GM19463 (cell line): ENCODE data around the gene TWIST2.

ENCODE experiments used
- ATAC-seq: cut with Tn5 transposase; IDR thresholded peaks from one replicate; pipeline ENCODE4 v1.9.1; 2021; ENCODE audit warnings: mild to moderate bottlenecking, moderate library complexity; ENCODE audit not compliant: unreplicated experiment

Gene TWIST2

DNA sequence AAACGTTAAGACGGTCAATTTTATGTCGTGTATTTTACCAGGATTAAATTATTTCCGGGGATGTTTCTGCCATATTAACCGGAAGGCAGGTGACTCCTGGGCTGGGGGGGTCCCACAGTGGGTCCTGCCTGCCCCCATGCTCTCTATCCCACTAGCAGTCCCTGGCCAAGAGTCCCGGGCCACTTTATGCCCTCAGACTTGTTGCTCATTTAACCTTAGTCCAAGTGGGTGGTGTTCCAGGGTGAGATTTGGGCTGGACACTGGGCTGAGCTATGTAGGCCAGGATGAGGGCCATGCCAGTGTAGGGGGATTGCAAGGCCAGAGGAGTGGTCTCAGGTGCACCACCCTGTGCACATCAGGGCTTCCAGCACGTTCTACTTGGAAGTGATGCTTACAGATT is 24.1 kb downstream of the TWIST2 start:
- ATAC-seq = no peak

DNA sequence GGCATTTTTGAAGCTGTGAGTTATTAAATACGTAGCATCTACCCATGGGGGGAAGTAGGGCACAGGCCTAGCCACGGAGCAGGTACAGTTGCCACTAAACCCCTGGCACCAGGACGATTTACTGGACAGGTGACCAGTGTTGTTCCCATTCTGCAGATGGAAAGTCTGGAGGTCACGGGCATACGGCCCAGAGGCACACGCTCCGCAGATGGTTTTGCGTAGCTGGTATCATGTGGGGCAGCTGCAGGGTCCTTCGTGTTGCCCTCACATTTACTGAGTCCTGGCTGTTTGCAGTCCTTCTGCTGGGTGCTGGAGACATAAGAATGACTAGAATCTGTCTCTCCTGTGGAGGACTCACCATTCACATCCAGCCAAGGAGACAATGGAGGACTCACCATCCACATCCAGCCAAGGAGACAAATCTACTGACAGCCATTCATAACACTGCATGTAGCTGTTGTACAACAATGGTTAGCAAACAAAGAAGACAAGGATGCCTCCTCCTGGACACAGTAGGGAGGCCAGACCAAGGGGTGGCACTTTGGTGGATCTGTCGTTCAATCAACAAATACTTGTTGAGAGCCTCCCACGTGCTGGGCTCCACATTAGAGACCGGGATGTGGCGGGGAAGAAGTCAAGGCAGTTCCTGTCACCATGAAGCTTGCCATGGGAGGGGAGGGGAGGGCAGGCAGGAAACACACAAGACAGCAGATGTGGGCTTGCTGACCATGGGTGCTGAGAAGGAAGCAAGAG is 24.9 kb downstream of the TWIST2 start:
- no peak for ATAC-seq

DNA sequence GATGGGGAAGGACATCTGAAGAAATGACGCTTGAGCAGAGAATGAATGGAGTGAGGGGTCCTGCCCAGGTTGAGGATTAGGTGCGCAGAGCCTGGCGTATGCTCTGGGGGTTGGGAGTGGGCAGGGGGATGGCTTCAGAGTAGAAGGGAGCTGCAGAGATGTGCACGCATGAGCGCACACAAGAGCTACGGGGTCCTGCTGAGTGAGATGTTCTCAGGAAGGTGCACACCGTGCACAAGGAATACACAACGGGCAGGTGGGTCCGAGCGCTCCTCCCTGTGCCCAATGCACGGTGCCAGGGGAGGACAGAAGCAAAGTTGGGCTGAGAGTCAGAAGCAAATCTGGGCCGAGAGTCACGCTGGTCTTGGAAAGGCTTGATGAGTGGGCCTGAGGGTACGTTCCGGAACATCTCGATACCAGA is 25.5 kb downstream of the TWIST2 start:
- no peak for ATAC-seq

DNA sequence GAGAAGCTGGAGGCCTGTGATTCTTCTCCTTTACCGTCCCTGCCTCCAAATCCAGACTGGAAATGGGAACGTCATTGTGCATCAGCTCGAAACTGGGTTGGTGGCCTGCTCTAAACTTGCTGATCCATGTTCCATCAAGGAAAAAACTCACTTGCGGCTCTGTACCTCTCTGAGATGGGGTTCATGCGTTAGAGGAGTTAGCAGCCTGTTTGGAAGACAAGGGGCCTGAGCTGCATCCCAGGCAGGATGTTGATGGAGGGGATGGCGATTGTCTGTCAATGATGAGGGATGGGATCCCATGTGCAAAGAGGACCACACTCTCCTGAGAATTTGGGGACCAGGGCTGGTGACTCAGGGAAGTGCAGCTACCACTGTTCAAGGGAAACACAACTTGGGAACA is 26.0 kb downstream of the TWIST2 start:
- ATAC-seq = no peak

DNA sequence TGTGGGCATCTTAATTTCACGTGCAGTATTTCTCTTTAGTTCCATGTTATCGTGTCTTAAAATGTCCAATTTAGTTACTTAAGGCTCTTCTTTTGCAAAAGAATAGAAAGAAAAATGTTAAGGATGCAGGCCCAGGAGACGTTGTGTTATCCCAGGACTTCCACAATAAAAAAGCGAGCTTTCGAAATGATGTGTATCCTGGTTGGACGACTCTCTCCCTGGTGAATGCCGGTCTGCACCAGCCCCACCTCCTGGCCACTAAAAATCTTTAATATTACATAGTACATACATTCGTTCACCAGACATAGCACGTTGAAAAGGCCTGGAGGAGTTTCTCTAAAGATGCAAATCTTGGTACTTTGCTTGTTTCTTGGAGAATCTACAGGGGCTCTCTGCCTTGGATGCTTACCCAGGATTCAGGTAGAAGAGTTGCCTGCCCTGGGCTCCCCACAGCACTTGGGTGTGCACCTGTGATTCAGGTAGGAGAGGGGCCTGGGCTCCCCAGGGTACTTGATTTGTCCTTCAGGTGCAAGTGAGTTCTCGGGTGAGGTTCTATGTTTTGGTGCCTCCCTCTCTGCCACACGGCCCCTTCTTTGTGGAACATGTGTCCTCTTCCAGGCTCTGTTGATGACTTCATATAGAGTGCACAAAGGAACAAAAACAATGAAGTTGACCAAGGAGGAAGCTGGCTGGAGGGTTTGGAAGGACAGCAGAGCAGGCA is 26.6 kb downstream of the TWIST2 start:
- no peak for ATAC-seq

DNA sequence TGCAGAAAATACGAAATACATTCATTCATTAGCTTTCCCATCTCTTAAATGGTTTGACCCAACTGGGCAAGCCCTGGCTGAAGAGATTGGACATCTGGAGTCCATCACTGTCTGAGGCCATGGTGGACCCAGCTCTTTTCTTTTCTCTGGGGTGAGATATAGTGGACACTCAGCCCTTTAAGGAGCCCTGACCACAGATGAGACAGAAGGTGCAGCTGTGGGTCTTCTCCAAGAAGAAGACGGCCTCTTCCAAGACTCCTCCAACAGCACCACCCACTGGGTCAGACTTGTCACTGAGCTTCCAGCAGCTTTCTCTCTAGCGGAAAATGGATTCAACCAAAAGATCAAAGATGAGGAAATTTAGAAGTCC is 27.2 kb downstream of the TWIST2 start:
- no peak for ATAC-seq

DNA sequence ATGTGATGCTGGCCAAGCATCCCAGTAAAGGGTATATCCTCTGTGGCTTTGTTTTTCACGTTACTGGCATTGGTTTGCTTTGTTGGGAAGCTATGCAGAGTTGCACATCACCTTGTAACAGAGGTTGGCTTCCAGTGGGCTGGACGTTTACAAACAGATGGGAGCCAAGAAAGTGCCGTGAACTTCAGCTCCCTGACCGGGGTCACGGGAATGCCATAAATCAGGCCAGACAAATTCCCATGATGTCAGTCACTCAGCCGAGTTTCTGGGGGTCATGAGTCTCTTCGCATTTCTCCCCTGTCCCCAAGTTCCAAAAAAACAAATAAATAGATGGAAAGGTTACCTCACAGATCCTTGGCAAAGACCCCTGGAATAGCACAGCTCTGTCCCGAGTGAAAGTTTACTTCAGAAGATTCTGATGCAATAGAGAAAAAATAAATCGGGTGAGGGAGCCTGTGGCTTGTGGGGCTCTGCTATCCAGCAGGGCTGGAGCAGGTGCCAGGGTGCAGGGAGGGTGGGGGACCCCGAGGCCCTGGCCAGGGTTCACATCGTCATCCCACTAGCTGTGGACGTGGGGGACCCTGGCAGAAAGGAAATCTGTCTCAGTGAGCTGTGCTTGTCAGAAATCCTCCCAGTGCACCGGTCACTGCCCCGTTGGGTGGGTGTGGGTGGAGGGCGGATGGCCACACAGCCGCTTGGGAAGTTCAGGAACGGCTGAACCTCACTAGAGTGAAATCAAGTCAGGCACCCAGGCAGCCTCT is 27.8 kb downstream of the TWIST2 start:
- no peak for ATAC-seq

DNA sequence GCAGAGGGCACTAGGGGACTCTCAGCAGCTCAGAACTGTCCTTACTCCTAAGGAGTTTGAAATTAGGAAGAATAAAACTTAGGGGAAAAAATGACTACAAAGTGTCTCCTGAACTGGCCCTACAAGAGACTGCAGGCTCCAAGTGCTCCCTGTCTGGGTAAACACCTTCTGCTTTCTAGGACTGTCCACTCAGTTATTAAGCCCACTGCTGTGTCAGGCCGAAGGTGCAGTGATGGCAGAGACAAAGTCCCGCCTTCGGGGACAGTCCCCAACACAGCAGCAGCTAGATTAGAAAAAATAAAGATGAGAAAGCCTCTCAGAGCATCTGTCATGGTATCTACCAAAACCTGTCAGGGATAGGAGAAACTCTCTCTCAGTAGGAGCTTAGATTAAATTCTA is 28.3 kb downstream of the TWIST2 start:
- no peak for ATAC-seq

DNA sequence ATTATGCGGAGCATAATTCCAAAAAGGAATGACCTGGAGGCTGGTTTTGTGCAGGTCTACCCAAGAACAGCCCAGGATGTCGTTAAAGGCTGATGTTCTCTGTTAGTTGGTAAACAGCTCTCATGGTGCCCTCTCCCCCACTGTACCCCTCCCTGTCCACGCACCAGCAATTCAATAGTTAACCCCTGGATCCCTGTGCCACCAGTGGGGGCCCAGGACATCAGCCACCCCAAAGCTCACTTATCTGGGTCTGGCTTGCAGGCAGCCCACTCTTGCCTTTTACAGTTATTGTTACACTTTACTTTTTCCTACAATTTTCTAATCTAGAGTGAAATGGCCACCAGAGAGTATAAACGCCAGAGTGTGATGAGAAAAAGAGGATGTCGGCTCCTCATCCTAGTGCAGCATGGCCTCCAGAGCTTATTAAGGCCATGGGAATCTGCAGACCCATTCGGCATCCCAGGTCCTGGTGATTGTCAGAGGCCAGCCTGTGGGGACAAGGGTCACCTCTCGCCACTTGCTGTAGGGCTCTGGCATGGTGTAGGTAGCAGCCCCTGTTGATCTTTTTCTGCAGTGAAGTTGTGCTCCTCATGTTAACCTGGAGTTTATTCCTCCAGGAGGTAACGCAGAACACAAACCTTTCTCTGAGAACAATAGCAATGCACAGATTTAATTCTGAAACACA is 30.3 kb downstream of the TWIST2 start:
- no peak for ATAC-seq

DNA sequence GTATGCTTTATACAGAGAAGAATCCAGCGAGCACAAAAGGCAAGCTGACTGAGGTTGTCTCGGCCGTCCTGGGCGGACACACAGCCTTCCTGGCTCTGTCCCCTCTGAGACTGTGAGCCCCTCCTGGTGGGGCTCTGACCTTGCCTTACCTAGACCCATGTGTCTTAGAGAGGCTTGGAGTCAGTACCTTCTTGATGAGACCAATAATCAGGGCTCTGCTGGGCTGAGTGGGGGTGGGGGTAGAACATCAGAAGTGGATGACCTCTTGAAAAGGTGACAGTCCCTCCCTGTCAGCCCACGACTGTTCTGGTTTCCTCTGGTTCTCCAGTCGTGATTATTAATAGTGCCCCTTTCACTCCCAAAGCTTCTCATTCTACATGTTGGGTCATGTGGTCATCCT is 31.2 kb downstream of the TWIST2 start:
- no peak for ATAC-seq

DNA sequence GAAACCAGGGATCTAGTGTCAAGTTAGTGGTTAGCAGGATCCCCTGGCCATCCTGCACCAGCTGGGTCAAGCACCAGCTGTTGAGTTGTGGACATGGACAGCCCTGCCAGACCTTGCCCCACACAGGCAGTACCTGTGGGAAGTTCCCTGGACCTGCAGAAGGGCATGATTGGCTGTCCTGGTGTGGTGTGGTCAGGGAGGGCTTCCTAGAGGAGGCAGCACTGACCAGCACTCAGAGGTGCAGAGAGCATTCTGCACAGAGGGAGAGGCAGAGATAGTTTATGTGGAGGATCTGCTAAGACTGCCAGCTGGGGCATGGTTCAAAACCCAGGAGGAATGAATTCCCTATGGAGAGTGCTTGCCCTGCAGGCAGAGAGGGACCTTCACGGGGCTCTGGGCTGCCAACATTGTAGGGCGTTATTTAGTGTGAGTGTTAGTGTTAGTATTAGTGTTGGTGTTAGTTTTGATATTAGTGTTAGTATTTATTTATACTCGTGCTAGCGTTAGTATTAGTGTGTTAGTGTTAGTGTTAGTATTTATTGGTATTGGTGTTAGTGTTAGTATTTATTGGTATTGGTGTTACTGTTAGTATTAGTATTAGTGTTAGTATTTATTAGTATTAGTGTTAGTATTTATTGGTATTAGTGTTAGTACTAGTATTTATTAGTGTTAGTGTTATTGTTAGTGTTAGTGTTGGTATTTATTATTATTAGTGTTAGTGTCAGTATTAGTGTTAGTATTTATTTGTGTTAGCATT is 31.9 kb downstream of the TWIST2 start:
- ATAC-seq = no peak

DNA sequence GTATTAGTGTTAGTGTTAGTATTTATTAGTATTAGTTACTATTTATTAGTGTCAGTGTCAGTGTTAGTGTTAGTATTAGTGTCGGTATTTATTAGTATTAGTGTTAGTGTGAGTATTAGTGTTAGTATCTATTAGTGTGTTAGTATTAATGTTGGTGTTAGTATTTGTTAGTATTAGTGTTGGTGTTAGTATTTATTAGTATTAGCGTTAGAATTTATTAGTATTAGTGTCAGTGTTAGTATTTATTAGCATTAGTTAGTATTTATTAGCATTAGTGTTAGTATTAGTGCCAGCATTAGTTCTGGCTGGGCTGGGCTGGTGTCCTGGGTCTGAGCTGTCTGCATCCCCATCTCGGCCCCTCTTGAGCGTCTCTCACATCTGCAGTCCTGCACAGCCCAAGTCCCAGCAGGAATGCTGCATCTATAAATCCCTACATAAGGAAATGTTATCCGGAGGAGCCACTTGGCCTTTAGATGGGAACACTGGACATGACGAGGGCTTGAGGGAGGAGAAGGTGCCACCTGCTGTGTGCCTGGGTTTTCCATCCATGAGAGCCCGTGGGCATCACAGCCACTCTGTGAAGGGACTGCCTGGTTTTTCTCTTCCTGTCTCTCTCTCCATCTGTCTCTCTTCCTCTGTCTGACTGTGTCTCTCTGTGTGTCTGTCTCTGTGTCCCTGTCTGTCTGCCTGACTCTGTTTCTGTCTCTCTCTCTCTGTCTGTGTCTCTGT is 33.6 kb downstream of the TWIST2 start:
- ATAC-seq = no peak

DNA sequence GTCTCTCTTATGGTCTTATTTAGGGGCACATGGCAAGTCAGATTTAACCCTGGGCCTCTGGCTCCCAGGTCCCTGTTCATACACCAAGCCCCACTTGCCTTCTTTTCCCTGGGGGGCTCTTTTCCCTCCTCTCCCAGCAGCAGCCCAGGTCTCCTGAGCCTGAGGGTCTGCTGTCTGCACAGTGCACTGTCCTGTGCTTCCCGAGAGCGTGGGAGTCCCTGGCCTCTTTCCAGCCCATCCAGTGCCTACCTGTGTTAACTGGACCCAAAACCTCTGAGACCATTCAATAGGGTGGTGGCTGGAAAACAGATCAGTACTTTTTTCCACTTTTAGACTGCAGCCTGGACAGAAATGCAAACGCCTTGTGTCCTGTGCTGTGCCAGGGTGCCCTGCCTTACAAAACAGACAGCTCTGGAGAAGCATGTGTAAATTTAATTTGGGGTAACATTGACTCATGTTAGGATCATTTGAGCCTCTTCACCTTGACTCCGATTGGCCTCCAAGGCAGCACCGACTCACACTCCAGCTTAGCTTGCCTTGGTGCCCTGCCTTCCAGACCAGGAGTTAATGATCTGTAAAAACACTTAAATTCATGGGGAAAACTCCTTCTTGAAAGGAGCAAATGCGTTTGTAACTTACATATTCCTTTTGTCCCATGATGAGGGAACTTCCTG is 34.3 kb downstream of the TWIST2 start:
- ATAC-seq = no peak

DNA sequence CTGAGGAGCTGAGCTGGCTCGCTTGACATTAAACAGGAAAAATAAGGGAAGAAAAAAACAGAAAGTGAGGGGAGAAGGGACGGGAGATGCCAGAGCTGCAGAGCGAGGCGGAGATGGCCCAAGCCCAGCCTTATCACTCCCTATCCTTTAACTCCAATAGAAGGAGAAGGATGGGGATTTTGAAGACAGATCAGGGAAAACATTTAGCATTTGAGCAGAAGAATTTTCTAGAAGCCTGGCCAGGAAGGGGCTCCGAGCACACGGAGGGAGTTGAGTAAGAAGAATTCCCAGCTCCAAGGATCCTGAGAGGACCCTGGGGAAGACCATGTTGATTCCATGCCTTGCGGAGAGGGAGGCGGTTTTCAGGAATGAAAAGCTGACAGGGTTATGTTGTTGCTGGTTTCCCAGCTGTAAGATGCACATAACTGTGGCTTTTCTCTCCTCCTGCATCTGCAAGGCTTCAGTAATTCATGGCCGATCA is 35.6 kb downstream of the TWIST2 start:
- ATAC-seq = no peak

DNA sequence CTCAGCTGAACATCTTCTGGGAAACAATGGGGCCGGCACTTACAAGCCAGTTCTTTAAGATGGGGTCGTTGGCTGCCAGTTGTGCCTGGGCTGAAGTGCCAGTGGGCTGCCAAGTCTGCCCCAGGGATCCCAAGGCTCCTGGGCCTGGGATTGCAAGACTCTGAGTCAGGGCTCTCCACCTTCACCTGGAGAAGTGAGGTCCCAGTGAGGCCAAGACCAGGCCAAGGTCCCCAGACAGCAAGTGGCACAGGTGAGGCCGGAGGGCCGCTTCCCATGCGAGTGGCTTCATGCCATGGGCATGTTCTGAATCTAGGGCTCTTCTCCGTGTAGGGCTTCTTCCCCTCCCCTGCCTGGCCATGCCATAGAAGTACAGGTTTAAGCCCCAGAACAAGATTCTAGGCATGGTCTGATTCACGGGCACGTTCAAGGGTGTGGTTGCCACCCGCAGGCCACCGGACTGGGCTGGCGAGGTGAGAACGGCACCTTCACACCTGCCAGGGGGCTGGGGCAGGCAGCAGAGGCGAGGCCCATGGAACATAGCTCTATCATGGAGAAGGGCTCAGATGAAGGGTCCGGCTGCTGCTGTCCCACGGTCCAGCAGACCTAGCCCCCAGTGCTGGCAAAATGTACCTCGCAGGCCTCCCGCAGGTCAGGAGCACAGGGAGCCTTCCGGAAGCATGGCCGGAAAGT is 36.4 kb downstream of the TWIST2 start:
- ATAC-seq = no peak

DNA sequence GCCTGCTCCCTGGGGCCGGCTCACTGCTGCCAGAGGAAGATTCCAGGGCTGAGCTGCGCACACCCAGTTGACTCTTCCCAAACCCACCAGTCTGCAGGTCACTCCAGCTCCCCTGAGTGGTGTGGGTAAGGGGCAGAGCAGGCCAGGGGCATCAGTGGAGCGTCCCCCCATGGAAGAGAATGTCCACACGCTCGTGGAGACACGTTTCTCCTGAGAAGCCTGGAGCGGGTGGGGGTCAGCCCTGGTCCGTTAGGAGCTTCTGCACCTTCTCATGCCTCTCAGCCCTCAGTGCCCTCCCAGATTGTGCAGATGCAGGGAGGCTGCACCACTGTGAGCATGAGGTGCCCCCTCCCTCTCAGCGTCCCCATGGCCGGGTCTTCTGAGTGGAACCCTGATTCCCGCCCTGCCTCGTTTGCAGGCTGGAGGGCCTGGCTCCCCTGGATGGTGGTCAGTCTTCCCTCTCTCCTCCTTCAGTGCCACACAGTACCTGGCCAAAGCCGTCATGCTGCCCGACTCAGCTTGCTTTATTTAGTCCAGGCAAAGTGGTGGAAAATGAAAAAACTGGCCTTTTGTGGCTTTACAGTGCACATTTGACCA is 37.0 kb downstream of the TWIST2 start:
- no peak for ATAC-seq

DNA sequence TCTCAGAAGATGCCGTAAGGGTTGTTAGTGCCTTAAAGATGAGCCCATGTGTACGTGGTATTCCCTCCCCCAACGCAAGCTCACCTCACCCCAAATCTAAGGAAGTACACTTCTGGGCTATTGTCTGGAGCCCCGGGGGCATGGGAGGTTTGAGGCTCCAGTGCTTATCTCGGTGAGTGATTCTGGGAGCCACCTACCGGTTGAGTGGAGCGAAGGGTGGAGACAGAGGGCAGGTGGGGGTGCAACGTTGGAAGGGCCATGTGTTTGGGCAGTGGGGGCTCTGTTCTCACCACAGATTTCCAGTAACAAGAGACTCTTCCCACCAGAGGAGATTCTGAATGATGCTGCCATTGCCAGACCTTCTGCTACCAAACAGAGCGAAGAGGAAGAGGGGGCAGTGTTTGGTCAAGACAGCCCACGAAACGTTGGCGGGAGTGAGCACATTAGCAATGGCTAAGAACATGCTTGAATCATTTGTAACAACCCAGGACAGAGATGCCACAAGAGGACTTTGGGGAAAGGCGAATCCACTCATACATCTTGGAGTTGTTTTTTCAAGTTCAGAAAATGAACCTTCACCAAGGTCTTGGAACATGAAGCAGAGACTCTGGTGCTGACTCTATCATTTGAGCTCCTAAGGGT is 38.7 kb downstream of the TWIST2 start:
- ATAC-seq = no peak

DNA sequence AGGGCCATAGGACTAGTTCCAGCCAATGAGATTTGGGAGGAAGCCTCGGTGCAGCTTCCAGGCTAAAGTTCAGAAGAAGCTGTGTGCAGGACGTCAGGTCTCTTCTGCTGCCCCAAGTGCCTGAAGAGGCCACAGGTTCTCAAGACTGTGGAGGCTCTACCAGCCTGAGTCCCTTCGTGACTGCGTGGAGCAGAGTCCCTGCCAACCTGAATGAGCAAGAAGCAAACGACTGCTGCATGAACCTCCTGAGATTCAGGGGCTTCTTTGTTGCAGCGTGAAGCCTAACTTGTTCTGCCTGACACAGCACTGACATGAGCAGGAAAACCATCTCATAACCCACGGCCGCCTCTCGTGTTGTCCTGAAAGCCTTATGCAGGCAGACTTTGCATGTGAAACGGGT is 39.7 kb downstream of the TWIST2 start:
- no peak for ATAC-seq
